GM23338 (cell line): Measurements from ENCODE around the gene RRAD. TPM values are rescaled to one million over a fixed set of nuclear protein-coding genes. Genes with fewer than 3 reads are reported as not detected.

Source experiments
- ATAC-seq: fragments of 200-7000 bp; cut with Tn5 transposase; 3 replicates; pipeline ENCODE4 v1.9.1; 2020
- DNase-seq: peaks from one replicate; pipeline ENCODE4 v3.0.0-alpha.2; 2015; ENCODE audit warnings: low spot score
- H2AFZ ChIP-seq: fragments of 200-600 bp; sonication (generic); 2 replicates; pipeline ENCODE4 v1.8.0; 2016; ENCODE audit warnings: antibody characterized with exemption, mild to moderate bottlenecking, moderate library complexity
- H3F3A ChIP-seq: fragments of 200-600 bp; sonication (generic); replicated peaks from 2 replicates; pipeline ENCODE4 v1.8.0; 2017; ENCODE audit warnings: antibody characterized with exemption, mixed run types, low read depth
- H3K27ac ChIP-seq: fragments of 200-600 bp; sonication (generic); 2 replicates; pipeline ENCODE4 v1.6.1; 2016; ENCODE audit warnings: low read depth
- H3K27me3 ChIP-seq: fragments of 200-600 bp; sonication (generic); 2 replicates; pipeline ENCODE4 v1.8.0; 2016; ENCODE audit warnings: mild to moderate bottlenecking, mixed run types, moderate library complexity; ENCODE audit not compliant: insufficient read depth
- H3K36me3 ChIP-seq: fragments of 200-600 bp; sonication (generic); 2 replicates; pipeline ENCODE4 v1.8.0; 2016; ENCODE audit warnings: mild to moderate bottlenecking; ENCODE audit not compliant: insufficient read depth
- H3K4me1 ChIP-seq: fragments of 200-600 bp; sonication (generic); 2 replicates; pipeline ENCODE4 v1.8.0; 2016; ENCODE audit warnings: mild to moderate bottlenecking, moderate library complexity; ENCODE audit not compliant: insufficient read depth
- H3K4me2 ChIP-seq: fragments of 200-600 bp; sonication (generic); 2 replicates; pipeline ENCODE4 v1.7.1; 2017; ENCODE audit warnings: mixed run types
- H3K4me3 ChIP-seq: fragments of 200-600 bp; sonication (generic); 2 replicates; pipeline ENCODE4 v1.6.1; 2016; ENCODE audit warnings: mixed run types
- H3K79me2 ChIP-seq: fragments of 200-600 bp; sonication (generic); replicated peaks from 2 replicates; pipeline ENCODE4 v1.8.0; 2017; ENCODE audit warnings: mild to moderate bottlenecking; ENCODE audit not compliant: insufficient read depth
- H3K9me2 ChIP-seq: fragments of 200-600 bp; sonication (generic); 2 replicates; pipeline ENCODE4 v1.8.0; 2017; ENCODE audit not compliant: insufficient read depth
- H4K20me1 ChIP-seq: fragments of 200-600 bp; sonication (generic); replicated peaks from 2 replicates; pipeline ENCODE4 v1.8.0; 2017; ENCODE audit warnings: mild to moderate bottlenecking; ENCODE audit not compliant: insufficient read depth
- H3K27ac Mint-ChIP-seq: 2 replicates; pipeline ENCODE4 v1.8.0; 2020; ENCODE audit warnings: inconsistent platforms, mild to moderate bottlenecking, moderate library complexity, mixed read lengths
- H3K27me3 Mint-ChIP-seq: 3 replicates; pipeline ENCODE4 v1.8.0; 2022; ENCODE audit warnings: low read depth, mild to moderate bottlenecking, moderate library complexity, mixed read lengths, inconsistent platforms; ENCODE audit not compliant: insufficient read depth, poor library complexity
- H3K36me3 Mint-ChIP-seq: 3 replicates; pipeline ENCODE4 v1.8.0; 2021; ENCODE audit warnings: low read depth, mild to moderate bottlenecking, inconsistent platforms, moderate library complexity, mixed read lengths
- H3K4me1 Mint-ChIP-seq: 3 replicates; pipeline ENCODE4 v1.8.0; 2020; ENCODE audit warnings: mild to moderate bottlenecking, inconsistent platforms, mixed read lengths
- H3K4me3 Mint-ChIP-seq: 3 replicates; pipeline ENCODE4 v1.8.0; 2021; ENCODE audit warnings: moderate library complexity, mild to moderate bottlenecking, inconsistent platforms, mixed read lengths
- H3K9me3 Mint-ChIP-seq: 3 replicates; pipeline ENCODE4 v1.8.0; 2020; ENCODE audit warnings: moderate library complexity, mild to moderate bottlenecking, inconsistent platforms, mixed read lengths
- CREB1 ChIP-seq: fragments of 250-450 bp; sonication (Bioruptor Pico); IDR thresholded peaks from 2 replicates; pipeline ENCODE4 v1.5.0; 2020; ENCODE audit warnings: low read depth, mild to moderate bottlenecking, moderate library complexity
- CTCF ChIP-seq, 2 experiments: fragments of 200-600 bp in 1 of 2; sonication (generic) in 1 of 2; conservative IDR thresholded peaks; 2 replicates each; pipeline versions ENCODE4 v1.5.1 to v1.6.1; 2016 to 2017; ENCODE audit warnings: antibody characterized with exemption in 2 of 2, low read depth in 2 of 2, mild to moderate bottlenecking in 2 of 2, moderate library complexity in 1 of 2
- ETS1 ChIP-seq: IDR thresholded peaks from 2 replicates; pipeline ENCODE4 v1.6.1; 2016; ENCODE audit warnings: antibody characterized with exemption
- EZH2phosphoT487 ChIP-seq: fragments of 200-600 bp; sonication (generic); IDR thresholded peaks from one replicate; pipeline ENCODE4 v1.8.1; 2018; ENCODE audit warnings: antibody characterized with exemption; ENCODE audit not compliant: unreplicated experiment
- NANOG ChIP-seq: IDR thresholded peaks from 2 replicates; pipeline ENCODE4 v1.6.1; 2016; ENCODE audit warnings: antibody characterized with exemption, borderline replicate concordance
- POLR2AphosphoS5 ChIP-seq: IDR thresholded peaks from 2 replicates; pipeline ENCODE4 v1.6.1; 2016; ENCODE audit warnings: antibody characterized with exemption, low read depth
- REST ChIP-seq: IDR thresholded peaks from one replicate; pipeline ENCODE4 v1.6.1; 2018; ENCODE audit warnings: antibody characterized with exemption; ENCODE audit not compliant: unreplicated experiment
- ZNF331 ChIP-seq: fragments of 250-450 bp; sonication (Bioruptor Pico); IDR thresholded peaks from 2 replicates; pipeline ENCODE4 v1.5.0; 2020; ENCODE audit warnings: low read depth, mild to moderate bottlenecking, moderate library complexity
- polyA plus RNA-seq: library from polyadenylated mRNA; unstranded; fragments of >200 nt; fragmentation: Nextera tagmentation; extraction: Ambion mirVana; gene quantifications from 2 replicates; pipeline ENCODE4 v1.2.1, GENCODE V29; 2016
- total RNA-seq: library from RNA; depleted of rRNA; stranded (reverse); fragments of >200 nt; shearing (Covaris generic); gene quantifications from 2 replicates; pipeline ENCODE4 v1.2.3, GENCODE V29; 2014

Gene RRAD
- total and polyA plus RNA-seq, 2 experiments from 2014 or later: 0.18 TPM; not detected in 1

GRCh38 chr16:66964049-66964448 lies 38.7 kb upstream of the RRAD start (continued):
- no peak for TF ChIP-seq REST
- no peak for TF ChIP-seq CREB1 (CRISPR knock-in tag)
- TF ChIP-seq CTCF (conservative IDR thresholded peaks at IDR 0.05; ENCODE audit: low read depth in 2 of 2): no peak
- TF ChIP-seq NANOG: no peak
- no peak for TF ChIP-seq POLR2AphosphoS5
- no peak for TF ChIP-seq EZH2phosphoT487
- TF ChIP-seq ETS1: no peak
- no peak for TF ChIP-seq ZNF331 (CRISPR knock-in tag)

- no peak for TF ChIP-seq EZH2phosphoT487
- Mint-ChIP-seq H3K9me3 (peaks cover 4% of the 10 kb centered on the region; the same call in 2 of the 3 replicates), H3K27ac (no peak overlapping the region), H3K4me1 (peaks cover 10% of the 10 kb centered on the region), H3K27me3 (peaks cover 8% of the 10 kb centered on the region), H3K36me3 (no peaks in the 10 kb centered on the region), H3K4me3 (peak overlapping the region; percentile 81; the same call in 2 of the 3 replicates)
- no peaks in the 10 kb centered on the region for H3K9me2 ChIP-seq
- no peak for DNase-seq
- H3K36me3 ChIP-seq: no peaks in the 10 kb centered on the region
- no peak overlapping the region for H3K27ac ChIP-seq
- H3K4me1 ChIP-seq: no peaks in the 10 kb centered on the region
- H3K4me2 ChIP-seq: no peak overlapping the region
- no peaks in the 10 kb centered on the region for H3K79me2 ChIP-seq
- no peak for ATAC-seq
- H4K20me1 ChIP-seq: no peaks in the 10 kb centered on the region; the same call in 1 of the 2 replicates
- H3K4me3 ChIP-seq: no peak overlapping the region
- H3K27me3 ChIP-seq: no peaks in the 10 kb centered on the region
- H3F3A ChIP-seq: no peaks in the 10 kb centered on the region
- H2AFZ ChIP-seq: peak overlapping the region; percentile 96; the same call in 1 of the 2 replicates
Observed at GRCh38 chr16:66961914-66962313, 36.6 kb upstream of the RRAD start.
